COR-L47 (cell line): Measurements from ENCODE around the gene EGFLAM.

Source experiments
- DNase-seq: peaks from one replicate; lab custom pipeline; 2025; lab: John Stamatoyannopoulos, UW

Gene EGFLAM

DNA sequence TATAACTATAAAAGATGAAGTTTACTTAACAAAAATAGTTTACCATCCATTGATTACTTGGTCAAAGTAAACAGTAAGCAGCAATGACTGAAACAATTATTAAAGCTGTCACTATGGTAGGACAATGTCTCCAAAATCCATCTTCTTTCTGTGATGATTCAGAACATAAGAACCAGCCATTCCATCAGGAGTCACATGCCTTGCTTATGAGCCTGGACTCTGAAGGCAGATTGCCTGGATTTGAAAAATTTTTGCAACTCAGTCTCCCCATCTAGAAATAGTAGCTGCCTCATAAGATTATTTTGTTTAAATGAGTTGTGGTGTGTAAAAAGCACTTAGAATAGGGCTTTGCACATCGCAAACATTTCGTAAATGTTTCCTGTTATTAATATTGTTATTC, 161.9 kb downstream of the EGFLAM start:
- DNase-seq, result no peak

- peak; percentile 32 for DNase-seq
Observed at GRCh38 chr5:38420691-38421390, 162.5 kb downstream of the EGFLAM start.

- no peak for DNase-seq
Observed at GRCh38 chr5:38422622-38423021, 164.3 kb downstream of the EGFLAM start.

- DNase-seq, result no peak
Observed at GRCh38 chr5:38423276-38424147, 165.2 kb downstream of the EGFLAM start.

- DNase-seq, result no peak
Observed at GRCh38 chr5:38424148-38425060, 166.0 kb downstream of the EGFLAM start.

- no peak for DNase-seq
Observed at GRCh38 chr5:38426490-38426889, 168.1 kb downstream of the EGFLAM start.

DNA sequence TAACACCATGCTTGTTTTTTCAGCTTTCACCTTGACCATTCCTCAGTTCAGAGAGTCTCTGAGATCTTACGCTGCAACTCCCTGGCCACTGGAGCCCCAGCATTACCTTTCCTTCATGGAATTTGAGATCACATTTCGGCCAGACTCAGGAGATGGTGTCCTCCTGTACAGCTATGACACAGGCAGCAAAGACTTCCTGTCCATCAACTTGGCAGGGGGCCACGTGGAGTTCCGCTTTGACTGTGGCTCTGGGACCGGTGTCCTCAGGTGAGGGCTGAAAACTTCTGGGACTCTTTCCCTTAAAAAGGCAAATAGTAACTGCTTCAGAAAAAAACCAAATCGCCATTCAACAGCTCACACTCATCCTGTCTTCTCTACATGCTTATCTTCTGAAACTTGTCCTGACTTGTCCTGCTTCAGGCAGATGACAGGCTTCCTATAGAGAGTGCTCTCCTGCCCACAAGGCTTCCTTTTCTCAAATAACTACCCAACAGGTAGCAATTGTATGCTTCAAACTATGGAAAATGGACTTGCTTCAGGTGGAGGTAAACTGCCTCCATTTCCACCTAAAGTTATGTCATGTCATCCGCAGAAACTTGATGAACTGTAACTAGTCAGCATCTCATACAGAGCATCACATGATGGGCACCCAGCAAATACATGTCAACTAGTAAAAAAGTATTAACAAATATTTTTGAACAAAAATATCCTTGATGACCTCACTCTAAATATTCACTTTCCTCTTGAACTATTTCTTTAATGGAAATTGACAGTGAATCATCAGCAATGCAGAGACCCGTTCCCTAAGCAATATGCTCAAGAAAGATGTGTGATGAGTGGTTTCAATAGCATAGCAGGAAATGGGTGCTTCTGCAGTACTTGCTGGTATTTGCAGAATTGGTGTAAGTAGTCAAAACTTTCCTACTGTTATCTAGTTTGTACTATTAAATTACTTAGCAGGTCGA, 168.9 kb downstream of the EGFLAM start:
- no peak for DNase-seq

- DNase-seq, result no peak
Observed at GRCh38 chr5:38431242-38431853, 173.0 kb downstream of the EGFLAM start.

DNA sequence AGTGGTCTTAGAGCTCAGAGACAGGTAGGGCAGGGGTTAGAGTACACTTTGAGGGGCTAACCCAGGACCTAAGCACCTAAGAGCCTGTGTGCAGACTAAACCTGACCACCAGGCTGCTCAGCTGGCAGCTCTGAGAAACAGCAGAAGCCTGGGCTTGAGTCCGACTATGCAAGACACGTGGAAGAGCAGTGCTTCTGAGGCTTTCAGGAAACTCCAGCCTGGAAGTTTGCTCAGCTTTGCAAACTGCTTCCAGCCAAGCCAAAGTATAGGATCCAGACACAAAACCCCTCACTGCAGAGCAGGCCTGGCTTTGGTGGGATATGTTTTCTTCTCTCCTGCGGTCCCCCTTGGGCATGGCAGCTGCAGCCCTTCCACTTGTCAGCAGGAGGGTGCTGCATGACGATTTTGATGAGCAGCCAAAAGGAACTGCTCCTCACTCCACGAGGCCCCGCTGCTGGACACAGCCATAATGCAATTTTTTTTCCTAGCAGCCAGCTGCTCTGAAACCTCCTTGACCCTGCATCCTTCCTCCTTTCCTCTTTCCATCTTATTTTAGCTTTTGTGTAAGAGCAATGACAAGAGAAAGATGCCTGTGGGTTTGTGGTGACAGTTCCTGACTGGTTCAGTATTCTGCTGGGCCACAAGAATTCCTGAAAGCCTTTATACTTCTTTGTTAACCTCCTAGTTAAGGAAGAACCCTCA, 175.0 kb downstream of the EGFLAM start:
- DNase-seq, result no peak

- DNase-seq, result no peak
Observed at GRCh38 chr5:38434966-38435705, 176.8 kb downstream of the EGFLAM start.

GRCh38 chr5:38438757-38439156, 180.4 kb downstream of the EGFLAM start:
- no peak for DNase-seq

- peak; percentile 84 for DNase-seq
Observed at GRCh38 chr5:38441453-38442246, 183.3 kb downstream of the EGFLAM start.

GRCh38 chr5:38442247-38442573, 183.9 kb downstream of the EGFLAM start:
- DNase-seq, result no peak

DNA sequence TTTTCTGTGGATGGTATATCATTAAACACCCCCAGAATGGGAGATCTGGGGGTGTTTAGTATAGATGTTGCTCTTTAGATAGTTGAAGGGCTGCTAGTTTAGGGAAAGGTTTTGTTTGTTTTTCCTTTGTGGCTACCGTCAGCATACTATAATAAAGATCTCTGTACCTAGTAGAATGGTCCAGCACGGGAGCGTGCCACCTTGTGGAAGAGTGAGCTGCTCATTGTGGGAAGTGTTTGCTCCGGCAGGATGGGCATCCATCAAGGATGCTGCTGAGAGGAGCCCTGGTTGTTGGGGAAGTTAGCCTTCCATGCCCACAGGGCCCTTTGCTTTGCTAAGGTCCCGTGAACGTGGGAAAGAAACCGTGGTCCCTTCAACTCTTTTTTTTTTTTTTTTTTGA, 185.0 kb downstream of the EGFLAM start:
- DNase-seq, result no peak

DNA sequence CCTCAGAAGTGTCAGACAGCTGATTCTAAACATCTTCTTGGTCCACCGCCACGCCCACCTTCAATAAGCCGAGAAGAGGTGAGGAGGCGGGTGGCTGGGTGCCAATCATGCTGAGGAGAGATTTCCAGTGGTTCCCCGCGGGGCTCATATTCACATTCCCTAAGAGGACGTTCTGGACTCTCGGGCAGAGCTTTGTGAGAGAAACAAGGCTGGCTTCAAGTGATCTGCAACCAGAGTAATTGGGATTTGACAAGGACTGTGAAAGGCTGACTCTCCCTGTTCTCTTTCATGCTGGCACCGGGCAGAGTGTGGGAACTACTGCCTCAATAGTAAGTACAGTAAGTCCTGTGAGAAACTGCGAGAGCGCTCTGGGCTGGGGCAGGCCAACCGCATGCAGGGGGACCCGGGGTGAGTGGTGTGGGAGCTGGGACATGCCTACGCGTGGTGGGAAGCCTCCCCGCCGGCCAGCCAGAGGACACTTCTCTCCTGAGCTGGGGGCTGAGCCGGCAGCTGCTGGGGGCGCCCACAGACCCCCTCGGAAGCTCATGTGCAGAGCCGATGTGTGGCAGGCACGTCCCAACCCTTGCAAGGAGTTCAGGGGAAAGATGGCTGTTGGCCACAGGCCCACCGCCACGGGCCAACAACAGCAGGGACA, 187.1 kb downstream of the EGFLAM start:
- no peak for DNase-seq

GRCh38 chr5:38446029-38446522, 187.7 kb downstream of the EGFLAM start:
- DNase-seq, result no peak

GRCh38 chr5:38447056-38447455, 188.7 kb downstream of the EGFLAM start:
- no peak for DNase-seq

GRCh38 chr5:38447786-38448185, 189.4 kb downstream of the EGFLAM start:
- DNase-seq, result no peak
